ENCODE measurements around the gene ARID3A.
"Not testable (repeated sequence)": the region's sequence is repeated elsewhere in the genome, so short reads cannot be mapped to it uniquely, and the experiment has no call there.

The ARID3A gene

DNA sequence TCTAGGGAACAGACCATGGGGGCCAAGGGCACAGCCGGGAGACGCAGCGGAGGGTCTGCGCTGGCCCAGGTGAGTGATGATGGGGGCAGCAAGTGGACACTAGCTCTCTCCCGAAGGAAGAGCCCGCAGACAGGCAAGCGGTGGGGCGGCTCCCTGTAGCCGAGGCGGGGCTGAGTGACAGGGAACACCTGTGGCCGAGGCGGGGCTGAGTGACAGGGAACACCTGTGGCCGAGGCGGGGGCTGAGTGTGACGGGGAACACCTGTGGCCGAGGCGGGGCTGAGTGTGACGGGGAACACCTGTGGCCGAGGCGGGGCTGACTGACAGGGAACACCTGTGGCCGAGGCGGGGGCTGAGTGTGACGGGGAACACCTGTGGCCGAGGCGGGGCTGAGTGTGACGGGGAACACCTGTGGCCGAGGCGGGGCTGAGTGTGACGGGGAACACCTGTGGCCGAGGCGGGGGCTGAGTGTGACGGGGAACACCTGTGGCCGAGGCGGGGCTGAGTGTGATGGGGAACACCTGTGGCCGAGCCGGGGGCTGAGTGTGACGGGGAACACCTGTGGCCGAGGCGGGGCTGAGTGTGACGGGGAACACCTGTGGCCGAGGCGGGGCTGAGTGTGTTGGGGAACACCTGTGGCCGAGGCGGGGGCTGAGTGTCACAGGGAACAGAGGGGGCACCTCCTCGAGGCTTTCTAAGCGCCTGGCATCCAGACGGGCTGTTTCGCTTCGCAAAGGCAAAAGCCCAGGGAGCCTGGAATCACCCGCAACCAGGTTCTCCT lies 34.2 kb upstream of the ARID3A start:
- DNase-seq: not testable (repeated sequence)

DNA sequence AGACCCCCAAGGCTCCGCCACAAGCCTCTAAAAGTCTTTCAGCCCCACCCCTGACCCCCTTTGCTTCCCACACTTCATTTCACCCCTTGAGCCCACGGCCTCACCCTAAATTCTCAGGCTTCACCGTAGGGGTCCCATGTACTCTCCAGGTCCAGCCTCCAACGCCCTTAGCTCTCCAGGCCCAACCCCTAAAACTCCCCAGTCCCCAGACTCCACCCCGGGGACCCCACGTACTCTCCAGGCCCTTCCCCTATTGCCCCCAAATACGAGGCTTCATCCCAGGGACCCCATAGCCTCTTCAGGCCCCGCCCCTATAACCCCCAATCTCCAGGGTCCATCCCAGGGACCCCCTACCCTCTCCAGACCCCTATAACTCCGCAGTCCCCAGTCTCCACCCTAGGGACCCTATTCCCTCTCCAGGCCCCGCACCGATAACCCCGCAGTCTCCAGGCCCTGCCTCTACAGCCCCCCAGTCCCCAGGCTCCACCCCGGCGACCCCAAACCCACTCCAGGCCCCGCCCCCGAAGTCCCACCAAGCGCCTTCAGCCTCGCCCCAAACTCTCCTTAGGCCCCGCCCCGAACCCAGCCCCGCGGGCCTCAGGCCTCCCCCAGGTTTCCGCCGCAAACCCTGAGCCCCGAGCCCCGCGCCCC lies 33.5 kb upstream of the ARID3A start:
- no peak for DNase-seq

DNA sequence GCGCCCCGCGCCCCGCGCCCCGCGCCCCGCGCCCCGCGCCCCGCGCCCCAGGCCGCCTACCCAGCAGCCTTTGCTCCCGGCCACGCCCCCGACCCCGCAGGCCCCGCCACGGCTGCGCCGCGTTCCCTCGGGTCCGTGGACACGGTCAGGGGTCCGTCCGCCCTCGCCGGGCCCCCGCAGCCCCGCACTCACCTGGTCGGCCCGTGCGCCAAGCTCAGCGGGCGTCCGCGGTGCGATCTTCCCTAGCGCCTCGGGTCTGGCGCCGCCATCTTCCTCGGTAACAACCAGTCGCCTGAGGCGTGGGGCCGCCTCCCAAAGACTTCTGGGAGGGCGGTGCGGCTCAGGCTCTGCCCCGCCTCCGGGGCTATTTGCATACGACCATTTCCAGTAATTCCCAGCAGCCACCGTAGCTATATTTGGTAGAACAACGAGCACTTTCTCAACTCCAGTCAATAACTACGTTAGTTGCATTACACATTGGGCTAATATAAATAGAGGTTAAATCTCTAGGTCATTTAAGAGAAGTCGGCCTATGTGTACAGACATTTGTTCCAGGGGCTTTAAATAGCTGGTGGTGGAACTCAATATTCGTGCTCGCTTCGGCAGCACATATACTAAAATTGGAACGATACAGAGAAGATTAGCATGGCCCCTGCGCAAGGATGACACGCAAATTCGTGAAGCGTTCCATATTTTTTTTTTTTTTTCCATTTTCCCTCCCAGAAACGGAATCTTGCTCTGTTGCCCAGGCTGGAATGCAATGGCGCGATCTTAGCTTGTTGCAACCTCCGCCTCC lies 32.7 kb upstream of the ARID3A start, which contains the start of the genes MED16 and RNU6-9:
Gene MED16, minus strand, starts transcription at position 294 of the 796 bp plus-strand sequence. CDS start 2,056 bp downstream, outside the sequence.
Gene RNU6-9, plus strand, starts transcription at position 591 of the 796 bp plus-strand sequence.
- DNase-seq: peak; percentile 94

DNA sequence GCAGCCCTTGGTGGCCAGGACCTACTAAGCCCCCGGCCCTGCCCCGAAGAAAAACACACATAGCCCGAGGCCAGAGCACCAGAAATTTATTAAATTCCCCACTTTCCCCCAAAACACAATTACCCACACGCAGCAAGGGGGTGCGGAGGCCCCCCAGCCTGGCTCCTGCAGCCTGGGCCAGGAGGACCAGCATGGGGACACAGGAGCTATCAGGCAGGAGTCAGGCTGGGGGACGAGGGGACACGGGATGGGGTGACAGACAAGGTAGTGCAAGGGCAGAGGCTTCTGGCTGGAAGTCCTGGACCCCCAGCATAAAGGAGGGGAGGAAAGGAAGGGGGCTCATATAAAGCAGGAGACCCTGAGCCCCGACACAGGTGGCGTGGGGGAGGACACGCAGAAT lies 29.4 kb upstream of the ARID3A start:
- DNase-seq: no peak

DNA sequence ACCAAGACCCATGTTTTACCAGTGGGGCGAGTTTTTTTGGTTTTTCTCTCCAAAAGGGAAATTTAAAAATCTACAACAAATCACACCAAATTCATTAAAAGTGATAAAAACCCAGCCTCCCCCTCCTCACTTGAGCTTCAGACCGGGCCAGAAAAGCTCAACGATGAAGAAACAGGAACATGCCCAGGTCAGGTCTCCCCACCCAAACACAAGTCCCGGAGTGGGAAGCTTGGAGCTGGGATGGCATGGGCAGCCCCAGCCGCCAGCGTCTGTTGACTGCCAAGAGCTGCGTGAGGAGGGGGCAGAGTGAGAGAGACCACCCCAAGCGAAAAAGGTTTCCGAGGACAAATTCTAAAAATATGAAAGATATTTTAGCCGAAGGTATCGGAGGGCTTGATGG lies 28.8 kb upstream of the ARID3A start:
- no peak for DNase-seq

DNA sequence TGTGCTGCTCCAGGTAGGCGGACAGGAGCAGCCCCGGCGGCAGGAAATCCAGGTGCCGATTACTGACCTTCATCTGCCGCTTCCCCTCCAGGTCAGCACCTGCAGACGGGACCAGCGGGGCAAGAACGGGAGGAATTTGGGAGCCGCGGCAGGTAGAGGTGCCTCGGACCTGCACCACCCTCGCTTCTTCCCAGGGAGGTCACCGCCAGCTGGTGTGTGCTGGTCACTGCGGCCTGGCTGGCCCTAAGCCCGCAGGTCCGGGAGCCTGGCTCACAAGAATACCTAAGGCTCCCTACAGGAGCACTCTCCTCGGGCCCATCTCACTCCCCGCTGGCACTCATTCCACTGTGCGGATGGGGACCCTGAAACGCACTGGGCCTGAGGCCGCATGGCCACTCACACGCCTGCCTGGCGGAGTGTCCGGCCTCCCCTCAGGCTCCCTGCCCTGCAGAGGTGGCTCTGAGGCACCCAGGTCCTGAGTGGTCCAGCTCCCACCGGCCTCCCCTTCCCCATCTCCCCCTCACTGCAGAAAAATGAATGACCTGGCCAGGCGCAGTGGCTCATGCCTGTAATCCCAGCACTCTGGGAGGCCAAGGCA lies 28.3 kb upstream of the ARID3A start:
- DNase-seq: no peak

DNA sequence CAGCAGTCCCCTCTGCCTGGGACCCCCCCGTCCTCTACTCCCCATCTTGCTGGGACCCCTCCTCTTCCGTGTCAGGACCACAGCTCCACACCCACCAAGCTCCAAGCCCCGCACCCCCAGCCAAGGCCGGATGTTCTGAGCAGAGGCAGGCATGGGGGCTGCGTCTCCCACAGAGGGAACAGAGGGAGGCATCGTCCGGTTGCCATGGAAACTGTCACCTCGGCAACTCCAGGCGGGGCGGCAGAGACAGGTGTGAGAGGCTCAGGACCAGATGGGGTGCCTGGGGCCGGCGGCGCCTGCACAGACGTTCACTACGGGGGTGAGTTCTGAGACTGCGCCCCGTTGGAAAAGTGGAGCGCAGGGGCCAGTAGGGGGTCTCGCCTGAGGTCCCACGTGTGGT lies 27.2 kb upstream of the ARID3A start:
- peak; percentile 49 for DNase-seq

DNA sequence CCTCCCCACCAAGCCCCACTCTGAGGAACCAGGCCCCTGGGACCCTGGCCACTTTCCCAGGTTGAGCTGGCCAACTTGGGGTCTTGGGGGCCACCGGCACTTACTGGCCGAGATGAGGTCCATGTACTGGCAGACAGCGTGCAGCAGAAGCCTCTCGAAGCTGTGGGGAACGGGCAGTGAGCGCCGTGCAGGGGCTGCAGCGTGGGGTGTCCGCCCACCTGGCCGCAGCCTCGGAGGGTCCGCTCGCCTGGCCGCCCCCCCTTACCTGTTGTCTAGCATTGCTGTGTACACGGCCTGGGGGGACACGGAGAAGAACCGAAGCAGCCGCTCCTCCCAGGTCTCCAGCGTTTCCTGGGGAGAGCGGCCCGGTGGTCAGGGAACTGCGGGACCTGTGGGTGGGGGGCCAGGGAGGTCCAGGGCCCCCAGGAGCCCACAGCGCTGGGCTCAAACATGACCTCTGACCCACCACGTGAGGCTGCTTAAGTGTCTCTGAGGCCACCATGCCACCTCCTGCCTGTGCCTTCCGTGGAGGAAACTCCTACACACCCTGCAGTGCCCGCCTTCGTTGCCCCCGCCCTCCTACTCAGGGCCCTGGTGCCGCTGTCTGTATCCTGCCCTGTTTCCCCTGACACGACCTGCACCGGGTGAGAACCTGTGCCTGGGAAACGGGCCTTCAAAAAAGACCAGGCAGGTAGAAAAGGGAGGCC lies 26.3 kb upstream of the ARID3A start:
- DNase-seq: no peak

DNA sequence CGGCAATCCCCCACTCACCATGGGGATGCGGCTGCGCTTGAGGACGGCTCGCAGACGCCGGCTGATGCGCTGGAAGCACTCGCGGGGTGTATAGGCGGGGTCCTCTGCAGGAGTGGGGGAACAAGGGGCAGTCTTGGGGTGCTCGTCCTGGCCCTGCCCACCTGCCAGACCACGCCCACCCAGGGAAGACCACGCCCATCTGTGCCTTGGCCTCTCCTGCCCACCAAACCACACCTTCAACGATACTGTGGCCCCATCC lies 25.9 kb upstream of the ARID3A start:
- DNase-seq: no peak

- DNase-seq: peak; percentile 65
Measured at GRCh38 chr19:900302-901111, 25.3 kb upstream of the ARID3A start.

GRCh38 chr19:901216-902092 lies 24.4 kb upstream of the ARID3A start:
- DNase-seq: no peak

DNA sequence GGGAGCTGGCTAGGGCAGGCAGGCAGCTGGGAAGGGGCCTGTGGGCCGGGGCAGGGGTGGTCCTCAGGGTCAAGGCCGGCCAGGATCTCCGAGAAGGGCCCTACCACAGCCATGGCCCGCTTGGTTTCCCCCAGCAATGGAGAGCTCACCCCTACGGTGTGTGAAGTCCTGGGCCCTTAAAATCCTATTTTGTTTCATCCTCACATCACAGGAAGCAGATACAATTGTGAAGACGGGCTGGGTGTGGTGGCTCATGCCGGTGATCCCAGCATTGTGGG lies 23.8 kb upstream of the ARID3A start:
- DNase-seq: no peak

- no peak for DNase-seq
Measured at GRCh38 chr19:902446-903226, 23.2 kb upstream of the ARID3A start.

DNA sequence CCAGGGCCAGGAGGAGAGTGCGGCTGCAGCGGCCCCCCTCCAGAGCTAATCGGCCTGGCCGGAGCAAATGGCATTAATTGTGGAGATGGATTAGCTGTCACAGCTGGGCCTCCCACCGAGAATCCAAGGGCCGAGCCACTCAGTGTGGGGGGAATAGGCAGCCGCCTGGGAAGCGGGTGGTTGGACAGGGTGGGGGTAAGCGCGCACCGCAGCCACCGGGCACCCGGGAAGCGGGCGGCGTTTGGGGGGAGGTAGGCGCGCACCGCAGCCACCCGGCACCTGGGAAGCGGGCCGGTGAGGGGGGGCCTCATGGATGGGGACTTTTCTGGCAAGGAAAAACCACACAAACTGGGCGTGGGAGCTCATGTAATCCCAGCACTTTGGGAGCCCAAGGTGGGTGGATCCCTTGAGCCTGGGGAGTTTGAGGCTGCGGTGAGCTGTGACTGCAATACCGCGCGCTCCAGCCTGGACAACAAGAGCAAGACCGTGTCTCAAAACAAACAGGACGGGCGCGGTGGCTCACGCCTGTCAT lies 22.5 kb upstream of the ARID3A start:
- no peak for DNase-seq

GRCh38 chr19:904545-904944 lies 21.3 kb upstream of the ARID3A start:
- DNase-seq: no peak

- DNase-seq: peak; percentile 62
Measured at GRCh38 chr19:906480-906879, 19.4 kb upstream of the ARID3A start.

DNA sequence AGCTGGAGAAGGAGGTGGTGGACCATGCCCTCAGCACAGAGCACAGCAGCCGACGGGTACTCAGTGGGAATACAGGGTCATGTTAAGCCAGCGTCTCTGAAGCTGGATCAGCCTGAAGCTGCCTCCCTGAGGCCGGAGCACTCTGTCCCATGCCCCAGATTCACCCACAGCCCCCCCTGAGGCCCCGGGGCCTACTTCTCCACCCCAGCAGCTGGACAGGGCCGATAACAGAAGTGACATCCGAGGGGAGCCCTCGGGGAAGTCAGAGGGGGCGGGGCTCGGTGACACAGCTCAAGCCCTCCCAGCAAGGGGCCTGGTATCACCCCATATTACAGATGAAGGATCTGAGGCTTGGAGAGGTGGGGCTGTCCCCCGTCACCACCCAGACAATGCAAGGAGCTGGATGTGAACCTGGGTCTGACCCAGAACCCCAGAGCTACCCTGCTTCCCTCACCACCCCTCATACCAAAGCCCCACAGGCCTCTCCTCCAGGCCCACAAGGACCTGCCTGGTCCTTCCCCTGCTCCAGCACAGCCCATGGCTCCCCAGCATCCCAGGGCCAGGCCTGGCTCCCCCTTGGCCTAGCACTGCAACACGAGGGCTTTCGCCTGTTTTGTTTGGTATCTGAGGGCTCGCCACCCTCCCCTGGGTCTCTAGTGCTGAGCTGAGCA lies 18.5 kb upstream of the ARID3A start:
- DNase-seq: peak; percentile 48

DNA sequence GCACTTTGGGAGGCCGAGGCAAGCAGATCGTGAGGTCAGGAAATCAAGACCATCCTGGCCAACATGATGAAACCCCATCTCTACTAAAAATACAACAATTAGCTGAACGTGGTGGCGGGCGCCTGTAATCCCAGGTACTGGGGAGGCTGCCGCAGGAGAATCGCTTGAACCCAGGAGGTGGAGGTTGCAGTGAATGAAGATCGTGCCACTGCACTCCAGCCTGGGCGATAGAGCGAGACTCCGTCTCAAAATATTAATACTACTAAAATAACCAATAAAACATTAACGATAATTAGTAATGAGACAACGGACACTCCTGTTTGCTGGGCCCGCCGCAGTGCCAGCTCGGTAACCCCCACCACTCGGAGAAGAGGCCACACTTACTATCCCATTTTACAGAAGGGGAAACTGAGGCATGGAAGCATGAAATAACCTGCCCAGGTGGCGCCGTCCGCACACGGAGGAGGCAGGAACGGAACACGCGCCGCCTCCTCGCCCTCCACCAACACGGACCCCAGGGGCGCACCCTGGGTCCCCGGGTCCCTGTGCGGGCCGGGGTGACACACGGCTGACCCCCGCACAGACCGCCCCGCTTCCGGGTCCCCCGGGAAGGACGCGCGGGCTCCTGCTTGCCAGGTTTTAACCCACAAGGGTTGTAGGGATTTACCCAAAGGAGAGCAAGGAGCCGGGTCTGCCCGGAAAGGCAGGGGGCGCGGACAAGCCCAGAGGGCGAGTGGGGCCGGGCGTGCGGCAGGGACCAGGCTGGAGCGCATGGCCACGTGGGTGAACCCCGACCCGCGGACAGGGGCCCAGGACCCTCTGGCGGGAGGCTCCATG lies 14.4 kb upstream of the ARID3A start:
- DNase-seq: no peak
